ENCODE data around the gene PGP.

DNA sequence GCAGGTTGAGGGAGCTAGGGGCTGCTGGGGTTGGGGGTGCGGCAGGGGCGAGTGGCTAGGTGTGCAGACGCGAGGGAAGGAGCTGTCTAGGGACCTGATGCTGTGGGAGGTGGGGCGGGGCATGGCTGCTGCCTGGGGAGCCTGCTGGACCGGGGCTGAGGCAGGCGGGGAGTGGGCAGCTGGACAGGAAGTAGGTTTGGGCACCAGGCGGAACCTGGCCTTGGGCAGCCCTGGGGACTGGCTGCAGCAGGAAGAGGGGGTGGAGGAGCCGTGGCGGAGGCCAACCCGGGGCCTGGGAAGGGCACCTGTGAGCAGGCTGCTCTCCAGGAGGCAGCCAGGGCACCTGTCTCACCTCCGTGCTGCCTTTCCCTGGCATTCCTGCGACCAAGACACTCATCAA lies 15.7 kb upstream of the PGP start:
- TF ChIP-seq NFE2L2 (conservative IDR thresholded peaks at IDR 0.05; ENCODE audit: low read length) (no peak), RNF2 (IDR thresholded peaks at IDR 0.05; ENCODE audit: borderline replicate concordance, low read depth) (no peak), POLR2A (IDR thresholded peaks at IDR 0.05; ENCODE audit: low read length) (no peak), CHD2 (IDR thresholded peaks at IDR 0.05; ENCODE audit: low read length, partially characterized antibody) (no peak), BHLHE40 (IDR thresholded peaks at IDR 0.05; ENCODE audit: low read depth, low read length) (no peak), PHF8 (IDR thresholded peaks at IDR 0.05; ENCODE audit: borderline replicate concordance, low read depth) (no peak), MYC (IDR thresholded peaks at IDR 0.05; ENCODE audit: borderline replicate concordance, low read length) (no peak), EHMT2 (IDR thresholded peaks at IDR 0.05; ENCODE audit: low read depth) (no peak), JUN (IDR thresholded peaks at IDR 0.05) (no peak)
- TF ChIP-seq, protein P1, sequence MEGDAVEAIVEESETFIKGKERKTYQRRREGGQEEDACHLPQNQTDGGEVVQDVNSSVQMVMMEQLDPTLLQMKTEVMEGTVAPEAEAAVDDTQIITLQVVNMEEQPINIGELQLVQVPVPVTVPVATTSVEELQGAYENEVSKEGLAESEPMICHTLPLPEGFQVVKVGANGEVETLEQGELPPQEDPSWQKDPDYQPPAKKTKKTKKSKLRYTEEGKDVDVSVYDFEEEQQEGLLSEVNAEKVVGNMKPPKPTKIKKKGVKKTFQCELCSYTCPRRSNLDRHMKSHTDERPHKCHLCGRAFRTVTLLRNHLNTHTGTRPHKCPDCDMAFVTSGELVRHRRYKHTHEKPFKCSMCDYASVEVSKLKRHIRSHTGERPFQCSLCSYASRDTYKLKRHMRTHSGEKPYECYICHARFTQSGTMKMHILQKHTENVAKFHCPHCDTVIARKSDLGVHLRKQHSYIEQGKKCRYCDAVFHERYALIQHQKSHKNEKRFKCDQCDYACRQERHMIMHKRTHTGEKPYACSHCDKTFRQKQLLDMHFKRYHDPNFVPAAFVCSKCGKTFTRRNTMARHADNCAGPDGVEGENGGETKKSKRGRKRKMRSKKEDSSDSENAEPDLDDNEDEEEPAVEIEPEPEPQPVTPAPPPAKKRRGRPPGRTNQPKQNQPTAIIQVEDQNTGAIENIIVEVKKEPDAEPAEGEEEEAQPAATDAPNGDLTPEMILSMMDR (IDR thresholded peaks at IDR 0.05) = no peak
- TF ChIP-seq, protein P2, sequence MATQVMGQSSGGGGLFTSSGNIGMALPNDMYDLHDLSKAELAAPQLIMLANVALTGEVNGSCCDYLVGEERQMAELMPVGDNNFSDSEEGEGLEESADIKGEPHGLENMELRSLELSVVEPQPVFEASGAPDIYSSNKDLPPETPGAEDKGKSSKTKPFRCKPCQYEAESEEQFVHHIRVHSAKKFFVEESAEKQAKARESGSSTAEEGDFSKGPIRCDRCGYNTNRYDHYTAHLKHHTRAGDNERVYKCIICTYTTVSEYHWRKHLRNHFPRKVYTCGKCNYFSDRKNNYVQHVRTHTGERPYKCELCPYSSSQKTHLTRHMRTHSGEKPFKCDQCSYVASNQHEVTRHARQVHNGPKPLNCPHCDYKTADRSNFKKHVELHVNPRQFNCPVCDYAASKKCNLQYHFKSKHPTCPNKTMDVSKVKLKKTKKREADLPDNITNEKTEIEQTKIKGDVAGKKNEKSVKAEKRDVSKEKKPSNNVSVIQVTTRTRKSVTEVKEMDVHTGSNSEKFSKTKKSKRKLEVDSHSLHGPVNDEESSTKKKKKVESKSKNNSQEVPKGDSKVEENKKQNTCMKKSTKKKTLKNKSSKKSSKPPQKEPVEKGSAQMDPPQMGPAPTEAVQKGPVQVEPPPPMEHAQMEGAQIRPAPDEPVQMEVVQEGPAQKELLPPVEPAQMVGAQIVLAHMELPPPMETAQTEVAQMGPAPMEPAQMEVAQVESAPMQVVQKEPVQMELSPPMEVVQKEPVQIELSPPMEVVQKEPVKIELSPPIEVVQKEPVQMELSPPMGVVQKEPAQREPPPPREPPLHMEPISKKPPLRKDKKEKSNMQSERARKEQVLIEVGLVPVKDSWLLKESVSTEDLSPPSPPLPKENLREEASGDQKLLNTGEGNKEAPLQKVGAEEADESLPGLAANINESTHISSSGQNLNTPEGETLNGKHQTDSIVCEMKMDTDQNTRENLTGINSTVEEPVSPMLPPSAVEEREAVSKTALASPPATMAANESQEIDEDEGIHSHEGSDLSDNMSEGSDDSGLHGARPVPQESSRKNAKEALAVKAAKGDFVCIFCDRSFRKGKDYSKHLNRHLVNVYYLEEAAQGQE (IDR thresholded peaks at IDR 0.05) = no peak
